ENCODE measurements around the gene MAGEA11.

DNA sequence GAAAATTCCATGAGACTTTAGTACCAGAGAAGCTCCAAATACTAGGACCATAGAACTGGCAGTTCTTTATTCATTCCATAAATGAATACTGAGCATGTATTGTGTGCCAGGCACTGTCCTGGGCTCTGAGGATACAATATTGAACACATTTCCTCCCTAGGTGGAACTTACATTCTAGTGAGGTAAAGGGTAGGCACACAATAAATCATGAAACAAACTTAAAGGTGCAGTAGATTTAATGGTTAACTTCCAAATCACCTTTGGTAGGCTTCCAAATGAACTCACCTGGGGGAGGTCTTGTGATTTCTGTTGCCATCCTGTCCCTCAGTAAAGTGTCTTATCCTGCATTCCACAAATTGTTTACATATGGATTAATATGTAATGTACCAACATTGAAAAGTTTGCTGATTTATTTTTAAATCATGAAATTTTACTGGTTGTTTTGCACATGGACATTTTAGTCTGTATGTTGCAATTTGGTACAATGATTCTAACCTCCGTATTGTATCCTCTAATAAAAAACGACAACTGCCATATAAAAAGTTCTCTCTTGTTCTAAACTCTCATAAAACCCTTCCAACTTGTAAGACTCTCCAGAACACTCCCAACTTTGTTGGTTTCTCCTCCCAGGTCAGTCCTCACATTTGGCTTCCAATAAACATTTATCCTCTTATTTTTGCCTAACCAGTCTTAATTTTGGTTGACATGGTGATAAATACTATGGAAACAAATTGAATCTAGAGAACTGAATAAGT, 4.5 kb upstream of the MAGEA11 start:
- no peak for TF ChIP-seq CTCF (IDR thresholded peaks at IDR 0.05)
- TF ChIP-seq POLR2A (IDR thresholded peaks at IDR 0.05): no peak

All from testis (tissue), 2 donors.